GM19043 (cell line): ENCODE measurements around the gene CD180.

Source experiments
- ATAC-seq: cut with Tn5 transposase; IDR thresholded peaks from one replicate; pipeline ENCODE4 v1.9.1; 2021; ENCODE audit warnings: low read depth; ENCODE audit not compliant: unreplicated experiment

CD180 gene

DNA sequence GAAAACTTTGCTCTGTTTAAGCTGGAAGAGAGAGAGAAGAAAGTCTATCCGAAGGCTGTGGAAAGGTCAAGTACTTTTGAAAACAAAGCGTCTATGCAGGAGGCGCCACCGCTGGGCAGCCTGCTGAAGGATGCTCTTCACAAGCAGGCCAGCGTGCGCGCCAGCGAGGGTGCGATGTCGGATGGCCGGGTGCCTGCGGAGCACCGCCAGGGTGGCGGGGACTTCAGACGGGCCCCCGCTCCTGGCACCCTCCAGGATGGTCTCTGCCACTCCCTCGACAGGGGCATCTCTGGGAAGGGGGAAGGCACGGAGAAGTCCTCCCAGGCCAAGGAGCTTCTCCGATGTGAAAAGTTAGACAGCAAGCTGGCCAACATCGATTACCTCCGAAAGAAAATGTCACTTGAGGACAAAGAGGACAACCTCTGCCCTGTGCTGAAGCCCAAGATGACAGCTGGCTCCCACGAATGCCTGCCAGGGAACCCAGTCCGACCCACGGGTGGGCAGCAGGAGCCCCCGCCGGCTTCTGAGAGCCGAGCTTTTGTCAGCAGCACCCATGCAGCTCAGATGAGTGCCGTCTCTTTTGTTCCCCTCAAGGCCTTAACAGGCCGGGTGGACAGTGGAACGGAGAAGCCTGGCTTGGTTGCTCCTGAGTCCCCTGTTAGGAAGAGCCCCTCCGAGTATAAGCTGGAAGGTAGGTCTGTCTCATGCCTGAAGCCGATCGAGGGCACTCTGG, 32.6 kb downstream of the CD180 start:
- no peak for ATAC-seq

DNA sequence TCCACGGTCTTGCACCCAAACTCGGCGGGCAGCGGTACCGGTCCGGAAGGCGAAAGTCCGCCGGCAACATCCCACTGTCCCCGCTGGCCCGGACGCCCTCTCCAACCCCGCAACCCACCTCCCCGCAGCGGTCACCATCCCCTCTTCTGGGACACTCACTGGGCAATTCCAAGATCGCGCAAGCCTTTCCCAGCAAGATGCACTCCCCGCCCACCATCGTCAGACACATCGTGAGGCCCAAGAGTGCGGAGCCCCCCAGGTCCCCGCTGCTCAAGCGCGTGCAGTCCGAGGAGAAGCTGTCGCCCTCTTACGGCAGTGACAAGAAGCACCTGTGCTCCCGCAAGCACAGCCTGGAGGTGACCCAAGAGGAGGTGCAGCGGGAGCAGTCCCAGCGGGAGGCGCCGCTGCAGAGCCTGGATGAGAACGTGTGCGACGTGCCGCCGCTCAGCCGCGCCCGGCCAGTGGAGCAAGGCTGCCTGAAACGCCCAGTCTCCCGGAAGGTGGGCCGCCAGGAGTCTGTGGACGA, 33.3 kb downstream of the CD180 start:
- ATAC-seq, result no peak

DNA sequence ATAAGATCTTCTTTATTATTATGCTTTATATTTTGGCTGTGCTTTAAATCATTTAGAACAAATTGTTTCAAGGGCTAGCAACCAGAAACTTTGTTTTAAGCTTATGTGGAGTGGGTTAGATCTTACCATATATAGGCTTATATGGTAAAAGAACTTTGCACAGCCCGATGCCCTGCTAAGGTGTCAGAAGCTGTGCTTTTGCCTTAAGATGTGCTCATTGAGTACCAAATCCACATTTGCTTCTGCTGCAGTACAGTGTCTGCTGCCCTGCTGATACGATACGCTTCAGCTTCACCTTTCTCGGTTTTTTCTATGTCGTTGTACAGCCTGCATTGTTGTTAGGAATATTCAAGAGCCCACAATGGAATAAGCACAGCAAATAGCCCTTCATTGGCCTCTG, 34.8 kb downstream of the CD180 start:
- no peak for ATAC-seq

DNA sequence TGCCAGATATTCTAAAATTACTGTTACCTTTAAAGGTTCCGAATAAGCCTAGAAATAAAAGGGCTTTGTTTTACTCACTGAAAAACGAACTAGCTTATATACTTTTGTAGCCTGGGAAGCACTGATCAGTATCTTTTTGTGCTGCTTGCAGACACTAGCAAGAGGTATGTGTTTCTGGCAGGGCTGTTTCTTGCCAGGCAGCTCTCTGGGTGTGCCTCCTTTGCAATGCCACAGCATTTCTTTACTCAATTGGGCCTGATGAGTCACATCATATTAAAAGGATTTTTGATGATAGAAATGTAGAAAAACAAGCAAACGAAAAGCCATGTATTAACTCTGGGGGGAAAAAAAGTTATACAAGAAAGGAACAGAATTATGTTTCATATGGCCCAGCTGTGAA, 35.6 kb downstream of the CD180 start:
- ATAC-seq, result no peak

DNA sequence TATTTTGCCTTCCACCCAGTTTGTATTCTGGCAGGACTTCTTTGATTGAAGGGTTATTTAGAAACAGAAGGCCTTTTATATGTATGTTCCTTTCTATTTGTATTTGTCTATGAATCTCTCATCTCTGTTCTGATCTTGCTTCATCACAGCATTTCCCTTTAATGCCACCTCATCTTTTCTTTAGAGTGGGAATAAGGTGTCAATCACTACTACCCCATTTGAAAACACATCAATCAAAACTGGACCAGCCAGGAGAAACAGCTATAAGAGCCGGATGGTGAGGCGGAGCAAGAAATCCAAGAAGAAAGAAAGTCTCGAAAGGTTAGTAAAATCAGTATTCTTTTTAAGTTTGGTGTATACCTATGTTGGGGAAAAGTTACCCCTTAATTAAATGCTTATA, 36.3 kb downstream of the CD180 start:
- no peak for ATAC-seq

DNA sequence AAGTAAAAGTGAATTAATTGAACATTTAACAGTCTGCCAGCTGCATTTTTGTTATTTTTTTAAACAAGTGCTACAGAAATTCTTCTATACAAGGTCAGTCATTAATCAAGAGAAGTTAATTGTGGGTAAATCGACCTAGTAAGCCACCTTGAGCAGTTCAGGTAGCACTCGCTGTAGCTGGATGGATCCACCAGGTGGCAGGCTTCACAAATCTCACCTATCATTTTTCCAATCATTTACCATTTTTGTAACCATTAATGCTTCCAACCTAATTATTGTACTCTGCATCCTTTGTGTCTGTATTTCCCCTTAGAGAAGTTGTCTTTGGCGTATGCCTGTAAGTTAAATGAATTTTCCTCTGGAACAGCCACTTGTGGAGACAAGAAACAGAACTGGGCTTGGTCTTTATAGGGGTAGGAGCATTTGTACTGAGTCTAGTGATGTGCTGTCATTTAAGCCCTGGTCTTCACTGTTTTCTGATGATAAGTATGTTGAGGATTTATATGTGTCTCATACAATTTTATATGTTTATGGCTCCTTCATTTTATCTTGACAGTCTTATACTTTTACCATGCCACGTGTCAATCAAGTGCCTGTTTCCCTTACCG, 39.5 kb downstream of the CD180 start:
- peak; percentile 55 for ATAC-seq

DNA sequence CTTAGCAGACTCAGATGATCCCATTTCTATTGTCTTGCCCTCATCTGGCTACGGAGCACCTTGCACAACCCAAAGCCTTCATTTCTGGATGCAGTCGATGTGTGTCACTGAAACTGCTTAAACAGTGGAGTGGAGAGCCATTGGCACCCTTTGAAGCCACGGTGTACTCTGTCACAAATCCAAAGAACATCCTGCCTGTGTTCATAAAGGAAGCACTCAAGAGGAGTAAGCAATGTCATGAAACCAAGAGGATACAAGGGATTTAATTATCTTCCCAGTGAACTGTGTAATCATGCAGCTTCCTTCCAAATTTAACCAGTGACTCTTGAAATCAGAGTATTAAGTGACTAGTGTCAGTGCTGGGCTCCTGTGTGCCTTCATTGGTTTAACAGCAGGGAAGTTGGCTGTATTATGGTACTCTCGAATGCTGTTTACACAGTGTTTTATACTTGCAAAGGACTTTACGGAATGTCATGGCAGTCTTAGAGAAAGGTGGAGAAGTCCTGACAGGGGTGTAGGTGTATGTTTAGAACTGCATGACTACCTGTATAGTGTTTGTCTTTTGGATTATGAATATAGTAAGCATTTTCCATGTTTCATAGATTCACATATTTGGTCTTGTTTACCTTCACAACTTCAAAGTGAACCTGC, 41.9 kb downstream of the CD180 start:
- no peak for ATAC-seq

DNA sequence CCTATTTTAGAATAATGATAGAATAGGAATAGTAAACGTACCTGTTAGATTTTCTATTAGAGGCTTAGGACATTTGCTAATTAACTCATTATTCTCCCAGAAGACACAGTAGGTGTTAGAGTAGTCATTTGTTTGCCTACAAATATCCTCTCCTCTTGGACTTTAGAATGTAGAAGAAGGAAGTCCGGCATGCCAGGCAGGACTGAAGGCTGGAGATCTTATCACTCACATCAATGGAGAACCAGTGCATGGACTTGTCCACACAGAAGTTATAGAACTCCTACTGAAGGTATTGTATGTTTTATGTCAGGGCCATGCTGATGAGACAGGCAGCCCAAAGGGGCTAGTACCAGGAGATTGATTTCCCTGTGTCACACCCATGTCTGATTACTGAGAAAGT, 43.3 kb downstream of the CD180 start:
- no peak for ATAC-seq

DNA sequence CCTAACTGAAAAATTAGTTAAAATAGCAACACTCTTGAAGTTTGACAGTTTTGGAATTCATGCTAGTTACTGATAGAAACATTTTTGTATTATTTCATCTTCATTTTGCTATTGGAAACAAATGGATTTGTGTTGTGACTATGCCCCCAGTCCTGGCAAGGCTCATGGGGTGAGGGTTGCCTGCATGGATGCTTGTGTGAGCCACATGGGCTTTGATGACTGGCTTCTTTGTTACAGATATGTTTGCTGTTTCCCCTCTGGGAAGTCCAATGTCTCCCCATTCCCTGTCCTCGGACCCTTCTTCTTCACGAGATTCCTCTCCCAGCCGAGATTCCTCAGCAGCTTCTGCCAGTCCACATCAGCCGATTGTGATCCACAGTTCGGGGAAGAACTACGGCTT, 44.2 kb downstream of the CD180 start:
- ATAC-seq, result no peak

DNA sequence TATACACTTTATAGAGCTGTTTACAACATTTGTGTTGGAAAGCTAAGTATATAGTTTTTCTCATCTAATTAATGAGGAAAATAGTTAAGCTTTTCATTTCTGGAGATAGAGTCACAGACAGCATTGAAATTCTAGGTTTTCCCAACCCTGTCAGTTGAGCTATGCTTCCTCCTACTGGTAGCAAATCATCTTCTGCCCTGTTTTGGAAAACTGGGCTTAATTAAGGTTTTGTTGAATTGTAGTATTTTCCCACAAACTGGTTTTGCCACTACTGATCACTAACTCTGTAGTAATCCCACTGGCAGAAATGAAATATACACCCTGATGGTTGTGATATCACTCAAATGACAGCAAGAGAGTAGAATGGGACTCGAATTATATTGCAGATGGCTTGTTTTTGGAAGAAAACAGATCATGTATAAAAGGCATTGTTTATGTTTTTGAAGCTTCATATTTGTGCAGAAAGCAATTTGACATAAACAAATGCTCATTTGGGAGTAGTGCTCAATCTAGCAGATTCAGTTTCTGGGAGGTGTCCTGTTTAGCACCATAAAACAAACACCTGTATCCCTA, 46.6 kb downstream of the CD180 start:
- ATAC-seq, result no peak

DNA sequence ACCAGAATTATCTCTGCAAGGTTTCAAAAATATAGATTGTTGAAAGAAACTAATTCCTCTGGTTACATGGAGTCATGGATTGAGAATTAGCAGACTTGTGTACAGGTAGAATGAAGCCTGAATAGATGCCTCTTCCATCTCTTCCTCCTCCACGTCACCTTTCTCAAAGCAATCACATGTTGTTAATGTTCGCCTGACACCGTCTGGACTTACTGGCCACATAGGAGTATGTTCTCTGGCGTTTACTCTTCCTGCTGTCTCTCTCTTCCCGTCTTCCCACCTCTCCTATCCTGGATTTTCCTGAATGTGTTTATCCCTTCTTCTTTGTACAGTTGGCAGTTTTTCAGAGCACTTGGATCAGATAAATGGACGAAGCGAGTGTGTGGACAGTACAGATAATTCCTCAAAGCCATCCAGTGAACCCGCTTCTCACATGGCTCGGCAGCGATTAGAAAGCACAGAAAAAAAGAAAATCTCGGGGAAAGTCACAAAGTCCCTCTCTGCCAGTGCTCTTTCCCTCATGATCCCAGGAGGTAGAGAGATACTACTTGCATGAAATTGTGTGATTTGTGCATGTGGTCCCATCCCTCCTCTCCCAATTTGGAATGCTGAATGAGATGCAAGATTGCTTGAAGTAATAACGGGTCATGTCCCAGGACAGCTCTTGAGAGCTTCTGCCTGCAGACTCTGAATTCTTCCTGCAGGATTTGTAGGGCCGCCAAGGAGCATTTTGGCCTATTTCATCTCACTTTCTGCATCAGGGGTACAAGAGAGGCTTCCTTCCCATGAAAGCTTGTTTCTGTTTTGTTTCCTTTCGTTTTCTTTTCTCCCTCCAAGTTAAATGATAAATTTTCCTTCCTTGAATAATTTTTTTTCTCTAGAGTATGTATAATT, 47.3 kb downstream of the CD180 start:
- ATAC-seq, result no peak

DNA sequence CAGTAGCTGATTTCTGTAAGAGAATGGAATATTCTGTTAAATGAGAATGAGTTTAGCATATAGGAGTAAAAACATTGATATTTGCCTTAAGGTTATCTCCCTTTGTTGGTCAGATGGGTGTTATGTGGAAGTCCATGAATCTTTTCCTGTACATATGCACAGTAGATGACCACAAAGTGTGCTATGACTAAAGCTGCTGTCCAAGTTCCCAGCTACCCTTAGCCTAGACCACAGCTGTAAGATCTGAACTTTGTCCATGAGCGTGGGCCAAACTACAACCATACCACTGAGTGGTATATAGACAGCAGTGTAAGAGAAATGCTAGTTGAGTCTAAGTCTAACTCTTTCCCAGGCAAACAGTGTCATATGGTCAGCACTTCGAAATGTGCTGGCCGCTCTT, 48.8 kb downstream of the CD180 start:
- no peak for ATAC-seq

DNA sequence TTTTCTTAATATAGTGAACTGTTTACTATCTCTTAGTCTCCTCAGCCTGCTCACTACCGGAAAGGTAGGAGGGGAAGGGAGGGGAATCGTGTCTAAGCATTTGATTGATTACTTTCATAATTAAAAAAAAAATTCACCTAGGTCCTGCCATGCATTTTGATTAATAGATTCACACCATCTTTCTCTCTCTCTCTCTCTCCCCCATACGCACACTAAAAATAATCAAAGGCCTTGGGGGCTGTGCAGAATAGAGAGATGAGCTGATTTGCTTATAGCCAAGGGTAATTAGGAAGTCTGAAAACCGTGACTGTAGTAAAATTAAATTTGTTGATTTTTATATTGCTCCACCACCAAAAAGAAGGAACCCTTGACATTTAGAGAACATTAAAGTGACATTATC, 49.6 kb downstream of the CD180 start:
- ATAC-seq, result no peak

DNA sequence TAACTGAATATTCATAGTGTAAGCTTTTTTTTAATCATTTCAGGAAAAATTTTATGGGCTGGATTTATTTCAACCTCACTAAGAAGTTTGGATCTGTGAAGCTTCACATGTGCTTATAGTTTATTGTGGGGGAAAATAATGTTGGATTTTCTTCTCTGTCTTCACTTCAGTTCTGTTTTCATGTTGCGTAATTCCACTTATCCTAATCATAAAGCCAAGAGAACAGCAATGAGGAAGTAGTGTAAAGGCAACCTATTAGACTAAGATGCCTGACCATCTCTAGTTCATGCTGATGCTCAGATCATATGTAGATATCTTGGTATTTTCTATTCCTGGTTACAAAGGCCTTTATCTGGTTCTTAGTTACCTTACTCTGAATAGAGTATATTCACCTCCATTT, 50.0 kb downstream of the CD180 start:
- ATAC-seq, result no peak

DNA sequence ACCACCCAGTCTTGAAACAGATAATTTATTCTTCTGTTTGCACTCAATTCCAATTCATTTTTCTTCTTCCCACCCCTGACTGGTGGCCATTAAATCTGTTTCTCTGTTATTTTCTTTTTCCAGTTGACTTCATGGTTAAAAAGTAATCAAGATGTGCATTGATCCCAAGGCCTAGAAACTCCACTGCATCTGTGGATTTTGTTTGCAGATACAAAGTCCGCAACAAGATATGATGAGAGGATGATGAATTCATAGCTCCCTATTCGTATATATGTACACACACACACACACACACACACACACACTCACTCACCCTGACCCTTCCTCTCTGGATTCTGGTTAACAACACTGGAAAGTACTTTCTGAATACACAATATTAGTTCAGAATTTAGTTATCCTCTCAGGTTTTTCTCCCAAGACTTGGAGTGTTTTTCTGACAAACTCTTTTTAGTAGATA, 52.4 kb downstream of the CD180 start:
- ATAC-seq, result no peak

DNA sequence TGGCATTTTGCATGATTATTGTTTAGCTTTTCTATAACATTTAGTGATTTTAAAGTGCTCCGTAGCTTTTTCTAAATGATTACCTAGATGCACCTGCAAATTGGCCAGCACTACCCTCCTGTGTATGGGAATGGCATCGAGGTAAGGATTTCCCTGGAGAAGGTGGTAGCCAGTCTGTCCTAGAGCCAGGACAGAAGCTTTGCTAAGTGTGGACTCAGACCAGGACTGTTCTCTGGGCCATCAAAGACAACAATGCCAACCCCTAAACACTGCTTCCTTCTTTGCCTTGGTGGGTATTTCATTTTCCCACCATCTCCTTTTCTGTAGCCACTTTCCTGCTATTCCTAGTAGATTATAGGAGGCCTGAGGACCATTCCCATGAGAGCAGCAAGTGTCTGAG, 53.0 kb downstream of the CD180 start:
- no peak for ATAC-seq

DNA sequence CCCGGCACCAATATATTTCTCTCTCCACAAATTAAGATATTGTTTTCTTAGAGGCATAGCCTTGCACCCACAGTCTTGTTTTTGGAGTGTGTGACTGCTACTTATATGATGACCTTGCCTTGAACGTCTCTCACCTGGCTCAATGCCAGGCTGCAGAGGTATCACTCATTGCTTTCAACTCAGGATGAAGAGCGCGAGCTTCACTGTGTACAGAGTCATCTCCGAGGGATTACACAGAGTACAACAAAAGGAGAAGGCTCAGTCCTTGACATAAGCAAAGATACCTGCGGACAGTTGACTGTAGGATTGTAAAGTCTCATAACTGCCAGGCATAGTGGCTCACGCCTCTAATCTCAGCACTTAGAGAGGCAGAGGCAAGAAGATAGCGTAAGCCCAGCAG, 53.8 kb downstream of the CD180 start:
- no peak for ATAC-seq

DNA sequence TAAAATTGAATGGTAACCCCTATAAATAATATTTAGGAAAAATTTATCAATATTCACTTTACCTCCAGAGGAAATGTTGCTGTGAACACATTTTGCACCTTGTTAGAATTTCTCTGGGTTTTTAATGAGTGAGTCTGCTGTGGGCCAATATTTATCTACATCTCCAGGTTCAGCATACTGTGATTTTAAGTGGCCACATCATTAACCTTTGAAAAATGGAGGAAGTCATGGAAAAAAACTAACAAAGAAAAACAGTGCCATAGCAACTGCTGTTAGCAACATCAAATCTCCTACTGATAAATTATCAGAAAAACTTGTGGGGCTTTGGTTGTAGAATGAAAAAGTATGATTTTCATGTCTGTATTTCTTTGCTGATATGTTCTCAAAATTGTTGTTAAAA, 55.0 kb downstream of the CD180 start:
- no peak for ATAC-seq

DNA sequence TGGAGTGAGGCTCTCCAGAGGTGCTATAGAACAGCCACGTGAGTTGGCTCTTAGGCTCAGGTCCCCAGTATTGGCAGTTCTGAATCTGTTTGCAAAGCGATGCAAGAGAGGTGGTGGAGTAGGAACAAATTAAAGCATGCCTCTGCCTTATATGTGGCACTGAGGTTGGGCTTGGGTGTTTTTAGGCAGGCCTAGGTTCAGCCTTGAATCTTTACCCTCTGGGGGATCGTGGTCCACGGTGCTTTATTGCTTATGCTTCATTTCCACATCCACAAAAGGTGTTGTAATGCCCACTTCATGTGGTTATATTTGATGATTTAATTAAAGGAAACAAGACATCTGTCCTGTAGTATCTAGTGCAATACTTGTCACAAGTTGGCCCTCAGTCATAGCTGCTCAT, 56.2 kb downstream of the CD180 start:
- ATAC-seq, result no peak

DNA sequence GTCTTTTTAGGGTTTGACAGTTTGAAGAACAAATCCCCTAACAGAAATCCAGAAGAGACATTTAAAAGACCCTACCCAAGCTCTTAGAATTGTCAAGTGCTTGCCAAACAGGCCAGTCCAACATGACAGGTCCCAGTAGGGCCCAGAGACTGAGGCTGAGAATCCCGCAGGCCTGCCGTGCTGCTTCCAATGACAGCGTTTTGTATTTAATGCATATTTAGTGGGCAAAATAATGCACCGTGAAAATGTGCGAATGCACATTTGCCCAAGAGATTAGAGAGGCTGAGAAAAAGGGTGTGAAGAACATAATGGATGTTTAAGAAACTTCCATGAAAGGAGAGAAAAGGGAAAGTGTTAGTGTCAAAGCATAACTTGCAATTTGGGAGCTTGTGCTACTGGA, 57.6 kb downstream of the CD180 start:
- ATAC-seq, result no peak
